ENCODE results near the gene ALOX12B.
A peak's percentile ranks its signal among the peaks of the same experiment; 100 is the strongest.
"Not testable (repeated sequence)": the region's sequence is repeated elsewhere in the genome, so short reads cannot be mapped to it uniquely, and the experiment has no call there.

Gene ALOX12B

GRCh38 chr17:8118769-8119580 is 31.5 kb upstream of the ALOX12B start:
- peak; percentile 81 for DNase-seq (ENCODE audit: low spot score)

- peak; percentile 42 for DNase-seq (ENCODE audit: low spot score)
These were observed 30.7 kb upstream of the ALOX12B start, which contains the start of gene ALOXE3 for GRCh38 chr17:8117980-8118768. TSS of gene ALOXE3 (minus strand) at chr17:8118514. CDS start at chr17:8117990, 524 bp downstream.

- DNase-seq (ENCODE audit: low spot score): no peak
These were observed 30.0 kb upstream of the ALOX12B start for GRCh38 chr17:8117367-8117979.

- no peak for DNase-seq (ENCODE audit: low spot score)
These were observed 29.3 kb upstream of the ALOX12B start for GRCh38 chr17:8116776-8117175.

GRCh38 chr17:8110907-8111306 is 23.4 kb upstream of the ALOX12B start:
- no peak for DNase-seq (ENCODE audit: low spot score)

GRCh38 chr17:8110456-8110804 is 22.9 kb upstream of the ALOX12B start:
- no peak for DNase-seq (ENCODE audit: low spot score)

GRCh38 chr17:8109661-8110455 is 22.3 kb upstream of the ALOX12B start:
- peak; percentile 65 for DNase-seq (ENCODE audit: low spot score)

- DNase-seq (ENCODE audit: low spot score): no peak
These were observed 21.6 kb upstream of the ALOX12B start for GRCh38 chr17:8108972-8109660.

- DNase-seq (ENCODE audit: low spot score): not testable (repeated sequence)
These were observed 19.5 kb upstream of the ALOX12B start for GRCh38 chr17:8106980-8107379.

GRCh38 chr17:8105957-8106398 is 18.5 kb upstream of the ALOX12B start:
- no peak for DNase-seq (ENCODE audit: low spot score)

GRCh38 chr17:8104911-8105310 is 17.4 kb upstream of the ALOX12B start:
- no peak for DNase-seq (ENCODE audit: low spot score)

GRCh38 chr17:8103549-8103948 is 16.0 kb upstream of the ALOX12B start:
- no peak for DNase-seq (ENCODE audit: low spot score)

GRCh38 chr17:8101721-8102120 is 14.2 kb upstream of the ALOX12B start:
- no peak for DNase-seq (ENCODE audit: low spot score)

GRCh38 chr17:8100763-8101162 is 13.2 kb upstream of the ALOX12B start:
- no peak for DNase-seq (ENCODE audit: low spot score)

GRCh38 chr17:8100111-8100510 is 12.6 kb upstream of the ALOX12B start:
- DNase-seq (ENCODE audit: low spot score): no peak

- no peak for DNase-seq (ENCODE audit: low spot score)
These were observed 9.0 kb upstream of the ALOX12B start for GRCh38 chr17:8096541-8096940.

GRCh38 chr17:8095361-8095760 is 7.8 kb upstream of the ALOX12B start:
- DNase-seq (ENCODE audit: low spot score): no peak

GRCh38 chr17:8091033-8091687 is 3.6 kb upstream of the ALOX12B start:
- DNase-seq (ENCODE audit: low spot score): no peak

- no peak for DNase-seq (ENCODE audit: low spot score)
These were observed 2.2 kb upstream of the ALOX12B start for GRCh38 chr17:8089728-8090127.

- DNase-seq (ENCODE audit: low spot score): no peak
These were observed 375 bp upstream of the ALOX12B start for GRCh38 chr17:8087952-8088230.

GRCh38 chr17:8084250-8084649 is 3.3 kb downstream of the ALOX12B start:
- no peak for DNase-seq (ENCODE audit: low spot score)
